HUES6 (cell line): Measurements from ENCODE around the gene CCDC85C.

Source experiments
- H3K27ac ChIP-seq: 2 replicates; pipeline ENCODE4 v1.7.0; 2013; ENCODE audit warnings: low read depth, mild to moderate bottlenecking, low read length, inconsistent platforms
- H3K27me3 ChIP-seq: 2 replicates; pipeline ENCODE4 v1.6.1; 2013; ENCODE audit warnings: low read length; ENCODE audit not compliant: control insufficient read depth, insufficient read depth
- H3K36me3 ChIP-seq: 2 replicates; pipeline ENCODE4 v1.6.1; 2013; ENCODE audit warnings: low read length; ENCODE audit not compliant: control insufficient read depth, insufficient read depth
- H3K4me1 ChIP-seq: 2 replicates; pipeline ENCODE4 v1.6.1; 2013; ENCODE audit warnings: low read length; ENCODE audit not compliant: control insufficient read depth, insufficient read depth
- H3K4me3 ChIP-seq: 2 replicates; pipeline ENCODE4 v1.5.1; 2013; ENCODE audit warnings: low read depth, low read length
- H3K9ac ChIP-seq: one replicate; pipeline ENCODE4 v1.6.1; 2013; ENCODE audit warnings: mild to moderate bottlenecking, low read length
- H3K9me3 ChIP-seq: 2 replicates; pipeline ENCODE4 v1.6.1; 2013; ENCODE audit warnings: low read depth, low read length; ENCODE audit not compliant: control insufficient read depth, insufficient read depth

Gene CCDC85C

DNA sequence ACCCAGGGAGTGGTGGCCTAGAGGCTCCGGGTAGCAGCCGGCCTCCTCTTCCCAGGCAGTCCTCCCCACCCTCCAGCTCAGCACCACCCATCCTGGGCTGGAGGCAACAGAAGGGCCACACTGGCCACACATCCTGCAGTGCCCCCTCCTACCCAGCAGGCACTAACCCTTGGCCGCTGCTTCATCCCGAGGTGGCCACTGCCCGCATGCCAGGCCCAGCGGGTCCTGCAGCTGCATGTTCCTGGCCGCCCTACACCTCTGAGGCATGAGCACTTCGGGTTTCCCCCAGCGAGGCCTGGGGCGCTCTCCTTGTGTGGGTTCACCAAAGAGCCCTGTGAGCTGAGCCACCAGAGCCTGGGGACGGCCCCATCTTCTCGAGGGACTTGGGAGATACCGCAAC, 61.4 kb downstream of the CCDC85C start:
- H3K9ac ChIP-seq, result no peak overlapping the region
- H3K27ac ChIP-seq, result no peak overlapping the region
- no peaks in the 10 kb centered on the region for H3K9me3 ChIP-seq
- H3K4me1 ChIP-seq, result peaks cover 55% of the 10 kb centered on the region
- no peak overlapping the region for H3K4me3 ChIP-seq
- no peaks in the 10 kb centered on the region for H3K36me3 ChIP-seq
- H3K27me3 ChIP-seq, result no peaks in the 10 kb centered on the region; the same call in 1 of the 2 replicates

DNA sequence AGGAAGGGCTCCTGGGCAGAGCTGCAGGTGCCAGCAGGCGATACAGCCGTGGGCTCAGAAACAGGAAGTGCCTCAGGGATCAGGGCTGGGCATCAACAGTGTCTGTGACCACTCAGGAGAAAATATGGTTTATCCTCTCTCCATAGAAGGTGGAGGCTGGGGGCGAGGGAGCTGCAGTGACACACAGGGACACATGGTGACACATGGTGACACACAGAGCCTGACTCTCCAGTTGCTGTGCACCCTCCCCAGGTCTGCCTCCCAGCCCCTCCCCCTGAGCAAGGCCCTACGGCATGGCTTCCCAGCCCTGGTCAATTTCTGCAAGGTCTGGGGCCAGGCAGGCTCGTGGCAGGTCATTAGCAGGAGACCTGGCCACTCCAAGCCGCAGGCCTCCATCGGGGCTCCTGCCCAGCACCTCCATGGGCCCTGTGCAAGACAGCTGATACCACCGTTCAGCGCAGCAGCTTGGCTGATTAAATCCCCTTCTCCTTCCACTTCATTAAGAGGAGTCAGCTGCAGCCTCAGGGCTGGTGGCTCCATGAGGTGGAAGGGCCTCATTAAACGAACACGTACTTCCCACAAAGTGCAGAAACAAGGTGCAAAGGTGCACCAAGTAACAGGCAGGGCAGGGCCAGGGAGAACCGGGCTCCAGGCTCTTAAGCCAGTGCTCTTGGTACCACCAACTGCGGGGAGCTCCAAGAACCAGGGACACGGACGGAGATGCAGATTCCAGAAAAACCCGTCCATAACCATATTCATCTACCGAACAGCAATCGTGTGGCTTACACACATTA, 62.1 kb downstream of the CCDC85C start:
- peaks cover 62% of the 10 kb centered on the region for H3K4me1 ChIP-seq
- no peak overlapping the region for H3K27ac ChIP-seq
- no peaks in the 10 kb centered on the region; the same call in 1 of the 2 replicates for H3K27me3 ChIP-seq
- no peak overlapping the region for H3K4me3 ChIP-seq
- no peaks in the 10 kb centered on the region for H3K36me3 ChIP-seq
- H3K9ac ChIP-seq, result no peak overlapping the region
- no peaks in the 10 kb centered on the region for H3K9me3 ChIP-seq

DNA sequence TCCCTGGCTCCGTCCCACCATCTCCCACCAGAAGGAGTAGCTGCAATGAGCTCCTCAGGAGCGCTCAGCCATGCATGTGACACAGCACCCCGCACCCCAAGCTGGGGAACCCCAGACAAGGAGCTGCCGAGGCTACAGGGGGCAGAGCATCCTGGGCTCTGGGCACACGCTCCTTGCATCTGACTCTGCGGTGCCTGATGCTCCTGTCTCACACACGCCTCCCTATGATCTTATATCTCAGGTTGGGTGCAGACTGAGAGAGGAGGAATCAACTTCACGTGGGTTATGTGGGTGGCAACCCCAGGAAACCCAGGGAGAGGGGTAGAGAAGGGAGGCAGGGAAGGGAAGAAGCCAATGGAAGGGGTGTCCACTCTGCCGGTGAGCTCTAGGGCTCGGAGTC, 62.8 kb downstream of the CCDC85C start:
- H3K4me1 ChIP-seq, result peaks cover 62% of the 10 kb centered on the region
- H3K27ac ChIP-seq, result no peak overlapping the region
- H3K36me3 ChIP-seq, result no peaks in the 10 kb centered on the region
- H3K9me3 ChIP-seq, result no peaks in the 10 kb centered on the region
- H3K27me3 ChIP-seq, result no peaks in the 10 kb centered on the region; the same call in 1 of the 2 replicates
- H3K4me3 ChIP-seq, result no peak overlapping the region
- no peak overlapping the region for H3K9ac ChIP-seq

DNA sequence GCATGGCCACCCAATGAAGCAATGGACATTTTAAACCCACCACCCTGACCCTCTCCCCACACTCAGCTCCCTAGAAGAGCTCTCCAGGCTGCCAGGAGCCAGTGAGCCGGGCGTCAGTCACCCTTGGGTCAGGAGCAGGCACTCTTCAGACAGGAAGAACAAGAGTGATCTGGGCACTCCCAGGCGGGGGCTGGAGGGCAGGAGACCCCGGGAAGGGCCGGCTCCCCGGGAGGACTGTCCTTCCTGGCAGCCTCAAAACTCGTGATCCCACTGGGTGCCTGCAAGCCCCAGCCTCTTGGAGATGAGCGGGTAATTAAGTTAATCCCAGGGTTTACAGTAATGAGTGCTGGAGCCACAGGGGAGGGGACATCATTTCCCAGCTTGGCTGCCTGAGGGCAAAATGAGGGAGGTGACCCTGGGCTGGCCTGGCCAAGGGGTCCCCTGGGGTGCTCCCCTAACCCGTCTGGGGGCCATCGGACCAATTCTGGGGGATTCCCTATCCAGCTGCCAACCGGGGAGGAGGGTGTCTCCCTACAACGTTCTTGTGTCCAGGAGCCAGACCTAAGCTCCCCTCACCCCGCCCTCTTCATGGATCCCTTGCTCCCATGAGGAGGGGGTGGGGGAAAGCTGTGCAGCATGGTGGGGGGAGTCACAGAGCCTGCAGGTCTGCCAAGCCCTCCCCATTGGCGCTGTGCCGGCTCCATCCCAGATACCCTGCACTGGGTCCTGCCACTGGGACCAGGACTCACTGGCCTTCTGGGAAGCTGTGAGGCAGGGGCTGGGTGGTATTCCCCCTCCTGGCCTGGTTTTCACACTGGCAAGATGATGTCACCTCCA, 63.6 kb downstream of the CCDC85C start:
- H3K27me3 ChIP-seq, result no peaks in the 10 kb centered on the region; the same call in 1 of the 2 replicates
- H3K4me1 ChIP-seq, result peaks cover 54% of the 10 kb centered on the region
- H3K36me3 ChIP-seq, result no peaks in the 10 kb centered on the region
- H3K27ac ChIP-seq, result no peak overlapping the region
- no peak overlapping the region for H3K4me3 ChIP-seq
- no peak overlapping the region for H3K9ac ChIP-seq
- no peaks in the 10 kb centered on the region for H3K9me3 ChIP-seq

DNA sequence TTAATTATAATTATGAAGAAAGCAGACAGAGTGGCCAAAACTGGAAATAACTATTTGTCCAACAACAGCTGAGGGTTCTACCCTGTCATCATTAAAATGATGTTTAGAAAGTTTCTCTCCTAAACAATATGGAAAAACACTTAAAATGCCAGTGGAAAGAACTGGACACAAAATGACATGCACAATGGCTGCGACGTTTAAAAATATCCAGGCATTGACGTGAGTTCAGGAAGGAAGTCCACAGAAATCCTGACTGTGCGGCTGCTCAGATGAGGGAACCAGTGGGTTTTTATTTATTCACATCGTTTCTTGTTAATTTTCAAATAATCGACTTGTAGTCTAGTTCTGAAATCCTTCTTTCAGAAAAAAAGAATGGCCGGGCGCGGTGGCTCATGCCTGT, 64.5 kb downstream of the CCDC85C start:
- no peak overlapping the region for H3K4me3 ChIP-seq
- H3K36me3 ChIP-seq, result no peaks in the 10 kb centered on the region
- no peaks in the 10 kb centered on the region for H3K27me3 ChIP-seq
- H3K27ac ChIP-seq, result no peak overlapping the region
- peaks cover 56% of the 10 kb centered on the region for H3K4me1 ChIP-seq
- no peak overlapping the region for H3K9ac ChIP-seq
- no peaks in the 10 kb centered on the region for H3K9me3 ChIP-seq

DNA sequence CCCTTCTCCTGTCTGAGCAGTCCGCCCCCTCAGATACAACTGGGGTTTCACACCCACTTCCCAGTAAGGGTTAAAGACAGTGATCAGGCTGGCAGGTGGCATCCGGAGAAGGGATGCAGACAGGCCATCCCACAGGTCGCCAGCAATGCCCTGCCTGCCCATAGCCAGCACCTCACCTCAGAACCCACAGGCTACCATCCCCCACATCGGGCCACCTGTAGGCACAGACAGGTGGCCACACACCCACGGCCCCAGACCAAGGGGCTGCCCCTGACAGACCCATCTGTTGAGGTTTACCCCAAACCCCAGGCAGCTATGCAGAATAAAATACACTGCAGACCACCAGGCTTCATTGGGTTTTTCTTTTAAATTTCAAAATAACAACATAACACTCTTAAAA, 65.3 kb downstream of the CCDC85C start:
- H3K4me3 ChIP-seq, result no peak overlapping the region

DNA sequence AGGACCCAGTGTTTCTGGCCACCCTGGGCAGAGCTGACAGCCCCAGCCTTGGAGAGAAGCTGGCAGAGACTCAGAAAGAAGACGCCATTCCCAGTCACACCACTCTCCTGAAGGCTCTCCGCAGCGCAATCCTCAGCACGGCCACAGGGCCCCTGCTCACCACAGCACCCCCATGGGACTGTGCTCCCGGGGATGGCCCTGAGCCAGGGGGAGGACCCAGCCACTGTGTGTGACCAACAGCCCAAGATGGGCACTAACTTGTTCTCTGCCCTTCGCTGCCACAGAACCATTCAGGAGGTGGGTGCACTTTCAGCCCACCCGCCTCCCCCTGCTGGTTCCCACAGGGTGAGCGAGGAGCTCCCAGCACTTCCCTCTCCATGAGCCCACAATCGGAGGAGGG, 65.7 kb downstream of the CCDC85C start:
- Histone ChIP-seq H3K9ac (no peak overlapping the region), H3K4me1 (peaks cover 57% of the 10 kb centered on the region), H3K4me3 (no peak overlapping the region), H3K27me3 (no peaks in the 10 kb centered on the region), H3K36me3 (no peaks in the 10 kb centered on the region), H3K27ac (no peak overlapping the region), H3K9me3 (no peaks in the 10 kb centered on the region)

More for the DNA sequence above, 65.3 kb downstream of the CCDC85C start:
- Histone ChIP-seq H3K36me3 (no peaks in the 10 kb centered on the region), H3K4me1 (peaks cover 59% of the 10 kb centered on the region), H3K27me3 (no peaks in the 10 kb centered on the region), H3K9ac (no peak overlapping the region), H3K27ac (no peak overlapping the region), H3K9me3 (no peaks in the 10 kb centered on the region)

DNA sequence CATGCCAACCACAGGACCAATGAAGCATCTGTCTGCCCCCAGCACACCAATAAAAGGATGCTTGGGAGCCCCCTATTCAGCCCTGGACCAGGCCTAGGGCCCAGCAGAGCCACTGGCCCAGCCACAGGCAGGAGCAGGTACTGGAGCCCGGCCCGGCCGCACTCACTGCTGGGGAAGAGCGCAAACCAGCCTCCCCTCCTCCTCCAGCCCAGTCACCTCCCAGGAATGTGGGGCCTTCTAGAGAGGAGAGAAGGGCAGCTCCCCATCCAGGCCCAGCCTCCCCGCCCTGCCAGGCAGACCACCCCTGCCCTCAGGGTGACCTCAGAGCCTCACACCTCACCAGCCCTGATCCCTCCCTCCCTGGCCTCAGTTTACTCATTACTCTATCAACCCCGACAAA, 66.6 kb downstream of the CCDC85C start:
- H3K27ac ChIP-seq, result no peak overlapping the region
- H3K4me3 ChIP-seq, result no peak overlapping the region
- no peaks in the 10 kb centered on the region for H3K27me3 ChIP-seq
- H3K9ac ChIP-seq, result peak overlapping the region; percentile 29
- peaks cover 55% of the 10 kb centered on the region for H3K4me1 ChIP-seq
- no peaks in the 10 kb centered on the region for H3K36me3 ChIP-seq
- H3K9me3 ChIP-seq, result no peaks in the 10 kb centered on the region

DNA sequence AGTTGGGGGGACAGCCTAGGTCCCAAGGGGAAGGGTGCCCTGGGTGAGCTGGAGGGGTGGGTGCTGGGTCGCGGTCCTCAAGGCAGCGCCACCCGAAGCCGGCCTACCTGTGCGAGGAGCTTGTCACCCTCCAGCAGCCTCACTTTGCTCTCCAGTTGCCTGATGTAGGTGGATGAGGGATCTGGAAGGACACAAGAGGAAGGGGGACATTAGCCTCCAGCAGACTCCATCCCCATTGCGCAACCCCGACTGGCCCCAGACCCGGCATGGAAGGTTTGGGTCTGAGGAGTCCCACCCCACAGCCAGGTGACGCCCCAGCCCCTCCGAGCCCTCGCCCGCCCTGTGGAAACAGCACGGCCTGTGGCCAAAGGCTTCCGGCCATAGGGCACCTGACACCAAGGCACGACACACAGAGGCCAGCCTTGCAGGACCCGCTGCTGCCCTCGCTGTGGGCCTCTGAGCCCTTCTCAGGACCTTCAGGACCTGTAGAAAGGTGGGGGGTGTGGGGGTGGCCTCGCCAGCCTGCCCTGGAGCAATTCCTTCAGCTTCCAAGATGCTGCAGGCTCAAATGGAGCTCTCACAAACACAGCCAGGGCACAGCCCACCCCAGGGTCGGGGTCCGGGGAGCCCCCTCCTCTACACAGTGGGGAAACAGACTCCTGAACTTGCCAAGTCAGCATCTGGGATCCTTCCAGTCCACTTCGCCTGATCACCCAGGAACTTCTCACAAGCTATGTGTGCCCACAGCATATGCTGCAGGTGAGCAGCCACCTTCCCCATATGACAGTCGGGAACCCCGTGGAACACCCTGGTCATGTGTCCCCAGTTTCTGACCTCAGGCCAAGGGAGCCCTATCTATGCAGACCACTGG, 67.9 kb downstream of the CCDC85C start:
- no peaks in the 10 kb centered on the region for H3K27me3 ChIP-seq
- no peak overlapping the region for H3K27ac ChIP-seq
- H3K9me3 ChIP-seq, result no peaks in the 10 kb centered on the region
- H3K9ac ChIP-seq, result no peak overlapping the region
- H3K4me1 ChIP-seq, result peaks cover 53% of the 10 kb centered on the region
- H3K36me3 ChIP-seq, result no peaks in the 10 kb centered on the region
- no peak overlapping the region for H3K4me3 ChIP-seq

DNA sequence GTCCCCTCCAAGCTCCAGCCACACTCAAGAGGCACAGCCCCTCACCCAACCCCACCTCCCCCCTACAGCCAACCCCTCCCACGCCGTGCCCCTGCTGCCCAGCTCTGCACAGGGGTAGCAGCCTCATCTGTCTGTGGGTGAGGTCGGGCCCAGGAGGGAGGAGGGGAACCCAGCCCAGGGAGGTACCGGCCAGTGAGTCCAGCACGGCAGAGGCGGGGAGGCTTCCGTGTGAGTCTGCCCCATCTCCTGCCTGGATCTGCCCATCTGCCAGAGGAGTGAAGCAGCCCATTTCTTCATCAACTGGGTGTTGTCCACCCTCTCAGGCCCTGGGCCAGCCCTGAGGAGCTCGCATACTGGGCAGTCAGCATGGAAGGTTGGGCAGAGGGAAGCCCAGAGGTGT, 68.6 kb downstream of the CCDC85C start:
- Histone ChIP-seq H3K4me1 (peaks cover 53% of the 10 kb centered on the region), H3K9ac (no peak overlapping the region)

More for the DNA sequence above, 68.6 kb downstream of the CCDC85C start:
- H3K4me3 ChIP-seq, result no peak overlapping the region
- H3K36me3 ChIP-seq, result no peaks in the 10 kb centered on the region
- H3K27ac ChIP-seq, result no peak overlapping the region
- no peaks in the 10 kb centered on the region for H3K27me3 ChIP-seq
- H3K9me3 ChIP-seq, result no peaks in the 10 kb centered on the region
